ENCODE results near the gene EYA4. TPM values are rescaled to one million over a fixed set of nuclear protein-coding genes. Genes with fewer than 3 reads are reported as not detected.

The EYA4 gene
- total RNA-seq, 1 experiment from 2014 or later = 6.1 TPM

- H3K27me3 ChIP-seq = no peaks in the 10 kb centered on the region
- DNase-seq = no peak
- no peak overlapping the region for H3K4me3 ChIP-seq
- peaks cover 2% of the 10 kb centered on the region for H3K36me3 ChIP-seq
- no peaks in the 10 kb centered on the region for H3K9me3 ChIP-seq
These were observed 237.5 kb downstream of the EYA4 start for GRCh38 chr6:133478673-133479072.

DNA sequence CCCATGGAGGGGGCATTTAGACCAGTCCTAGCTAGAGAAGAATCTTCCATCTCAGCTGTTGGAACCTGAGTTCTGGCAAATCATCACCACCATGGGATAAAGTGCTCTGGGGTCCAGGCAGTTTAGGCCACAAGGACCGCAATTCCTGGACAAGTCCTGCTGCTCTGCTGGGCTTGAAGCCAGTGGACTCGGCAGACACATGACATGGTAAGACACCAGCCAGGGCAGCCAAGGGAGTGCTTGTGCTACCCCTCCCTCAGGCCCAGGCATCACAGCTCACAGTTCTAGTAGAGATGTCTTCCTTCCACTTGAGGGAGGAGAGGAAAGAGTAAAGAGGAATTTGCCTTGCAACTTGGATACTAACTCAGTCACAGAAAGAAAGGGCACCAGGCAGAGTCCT, 246.0 kb downstream of the EYA4 start:
- peaks cover 6% of the 10 kb centered on the region; the same call in 1 of the 2 replicates for H3K36me3 ChIP-seq
- no peaks in the 10 kb centered on the region for H3K9me3 ChIP-seq
- H3K4me3 ChIP-seq = no peak overlapping the region
- no peak for DNase-seq
- no peaks in the 10 kb centered on the region for H3K27me3 ChIP-seq

- no peak for DNase-seq
- H3K4me3 ChIP-seq = no peak overlapping the region
- no peaks in the 10 kb centered on the region for H3K27me3 ChIP-seq
- no peaks in the 10 kb centered on the region for H3K9me3 ChIP-seq
- 0 out of 2 replicates have a peak, but pooled peaks cover 3% of the 10 kb centered on the region for H3K36me3 ChIP-seq
These were observed 254.2 kb downstream of the EYA4 start for GRCh38 chr6:133495205-133495903.

- DNase-seq = no peak
These were observed 258.5 kb downstream of the EYA4 start for GRCh38 chr6:133499662-133500061.

GRCh38 chr6:133501675-133502270, 260.6 kb downstream of the EYA4 start:
- Histone ChIP-seq H3K9me3 (no peaks in the 10 kb centered on the region), H3K36me3 (no peaks in the 10 kb centered on the region; the same call in none of the 2 replicates), H3K4me3 (no peak overlapping the region), H3K27me3 (no peaks in the 10 kb centered on the region)
- DNase-seq = peak; percentile 12

More at GRCh38 chr6:133499662-133500061, 258.5 kb downstream of the EYA4 start:
- no peaks in the 10 kb centered on the region for H3K9me3 ChIP-seq
- no peaks in the 10 kb centered on the region for H3K27me3 ChIP-seq
- no peaks in the 10 kb centered on the region for H3K36me3 ChIP-seq
- H3K4me3 ChIP-seq = no peak overlapping the region

- peak; percentile 92 for DNase-seq
- H3K9me3 ChIP-seq = no peaks in the 10 kb centered on the region
- no peaks in the 10 kb centered on the region; the same call in none of the 2 replicates for H3K36me3 ChIP-seq
- no peak overlapping the region for H3K4me3 ChIP-seq
- H3K27me3 ChIP-seq = no peaks in the 10 kb centered on the region
These were observed 261.5 kb downstream of the EYA4 start for GRCh38 chr6:133502441-133503335.

DNA sequence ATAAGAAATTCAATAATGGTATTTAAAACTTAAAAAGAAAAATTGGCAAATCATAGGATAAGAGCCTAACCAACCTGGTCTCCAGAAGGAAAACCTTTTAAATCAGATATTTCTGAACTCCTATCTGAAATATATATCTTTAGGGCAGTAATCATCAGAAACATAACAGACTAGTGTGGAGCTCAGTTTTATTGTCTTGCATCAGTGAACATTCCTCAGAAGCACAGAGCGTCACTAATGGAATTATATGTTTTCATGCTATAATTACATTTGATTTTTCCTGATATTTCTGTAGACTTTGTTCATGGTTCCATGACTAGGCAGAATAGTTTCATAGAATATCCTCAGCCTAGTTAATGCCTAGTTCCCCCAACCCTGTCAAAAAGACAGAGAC, 262.2 kb downstream of the EYA4 start:
- Histone ChIP-seq H3K4me3 (no peak overlapping the region), H3K27me3 (no peaks in the 10 kb centered on the region), H3K9me3 (no peaks in the 10 kb centered on the region), H3K36me3 (no peaks in the 10 kb centered on the region; the same call in none of the 2 replicates)
- no peak for DNase-seq

GRCh38 chr6:133504158-133504557, 263.0 kb downstream of the EYA4 start:
- Histone ChIP-seq H3K9me3 (no peaks in the 10 kb centered on the region), H3K4me3 (no peak overlapping the region), H3K36me3 (no peaks in the 10 kb centered on the region; the same call in none of the 2 replicates), H3K27me3 (no peaks in the 10 kb centered on the region)
- no peak for DNase-seq

DNA sequence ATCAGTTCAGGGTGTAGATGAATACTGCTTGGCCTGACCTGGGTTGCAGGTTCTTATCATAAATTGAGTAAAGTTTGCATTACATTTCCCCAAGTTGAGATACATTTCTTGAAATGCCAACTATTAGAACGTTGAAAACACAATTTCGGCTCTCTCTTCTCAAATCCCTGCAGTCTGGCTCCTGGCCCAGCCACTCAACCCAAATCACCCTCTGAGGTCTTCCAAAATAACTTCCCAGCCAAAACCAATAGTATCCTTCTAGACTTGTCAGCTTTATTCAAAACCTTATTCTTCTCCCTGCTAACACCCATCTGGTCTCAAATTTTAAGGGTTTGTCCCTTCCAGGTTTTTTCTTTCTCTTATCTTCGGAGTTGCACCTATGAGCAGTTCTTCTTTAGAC, 263.6 kb downstream of the EYA4 start:
- peak; percentile 69 for DNase-seq
- no peaks in the 10 kb centered on the region for H3K27me3 ChIP-seq
- H3K9me3 ChIP-seq = no peaks in the 10 kb centered on the region
- no peaks in the 10 kb centered on the region; the same call in none of the 2 replicates for H3K36me3 ChIP-seq
- no peak overlapping the region for H3K4me3 ChIP-seq

GRCh38 chr6:133505681-133506080, 264.5 kb downstream of the EYA4 start:
- no peak for DNase-seq
- Histone ChIP-seq H3K9me3 (no peaks in the 10 kb centered on the region), H3K36me3 (no peaks in the 10 kb centered on the region; the same call in none of the 2 replicates), H3K27me3 (no peaks in the 10 kb centered on the region), H3K4me3 (no peak overlapping the region)

GRCh38 chr6:133512410-133513016, 271.4 kb downstream of the EYA4 start:
- H3K36me3 ChIP-seq = peaks cover 16% of the 10 kb centered on the region
- H3K27me3 ChIP-seq = no peaks in the 10 kb centered on the region
- no peak overlapping the region for H3K4me3 ChIP-seq
- no peaks in the 10 kb centered on the region for H3K9me3 ChIP-seq
- peak; percentile 21 for DNase-seq

- H3K27me3 ChIP-seq = no peaks in the 10 kb centered on the region
- no peak for DNase-seq
- H3K4me3 ChIP-seq = no peak overlapping the region
- peaks cover 9% of the 10 kb centered on the region; the same call in 1 of the 2 replicates for H3K36me3 ChIP-seq
- no peaks in the 10 kb centered on the region for H3K9me3 ChIP-seq
These were observed 282.7 kb downstream of the EYA4 start for GRCh38 chr6:133523816-133524215.

DNA sequence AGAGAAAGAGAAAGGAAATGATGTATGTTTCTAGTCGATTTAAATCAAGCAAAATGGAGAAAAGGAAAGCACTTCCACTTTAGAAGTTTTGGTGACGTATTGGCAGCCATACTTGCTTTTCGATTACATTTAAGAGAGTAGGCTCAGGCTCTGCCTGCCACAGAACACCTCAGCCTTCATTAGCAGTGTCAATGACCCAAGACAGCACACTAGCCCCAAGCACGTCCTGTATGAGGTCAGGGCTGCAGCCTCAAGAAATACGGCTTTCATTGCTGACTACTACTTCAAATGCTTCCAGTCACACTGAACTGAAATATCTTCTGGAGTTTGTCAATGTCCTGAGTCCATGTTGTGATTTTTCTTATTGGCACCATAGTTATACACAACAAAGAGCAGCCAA, 285.3 kb downstream of the EYA4 start:
- Histone ChIP-seq H3K9me3 (no peaks in the 10 kb centered on the region), H3K36me3 (peaks cover 9% of the 10 kb centered on the region; the same call in 1 of the 2 replicates), H3K27me3 (no peaks in the 10 kb centered on the region), H3K4me3 (no peak overlapping the region)
- DNase-seq = no peak

GRCh38 chr6:133528566-133528965, 287.4 kb downstream of the EYA4 start:
- peaks cover 12% of the 10 kb centered on the region for H3K36me3 ChIP-seq
- no peaks in the 10 kb centered on the region for H3K27me3 ChIP-seq
- no peaks in the 10 kb centered on the region for H3K9me3 ChIP-seq
- DNase-seq = no peak
- no peak overlapping the region for H3K4me3 ChIP-seq

DNA sequence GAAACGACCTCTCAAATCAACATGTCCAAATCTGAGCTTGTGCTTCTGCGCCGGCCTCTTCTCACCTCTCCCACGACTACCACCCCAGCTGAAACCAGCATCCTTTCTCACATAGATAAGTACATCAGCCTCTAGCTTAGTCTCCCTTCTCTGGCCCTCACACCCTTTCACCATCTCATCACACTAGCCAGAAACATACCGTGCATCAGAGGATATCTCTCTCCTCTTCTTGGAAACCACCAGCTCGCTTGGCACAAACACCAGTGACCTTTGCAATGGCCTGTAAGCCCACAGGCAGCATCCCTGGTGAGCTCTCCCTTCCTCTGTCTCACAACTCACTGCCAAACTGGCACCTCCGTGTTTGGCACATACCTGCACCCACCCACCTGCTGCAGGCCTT, 291.8 kb downstream of the EYA4 start:
- no peak for DNase-seq
- Histone ChIP-seq H3K36me3 (peaks cover 3% of the 10 kb centered on the region), H3K27me3 (no peaks in the 10 kb centered on the region), H3K9me3 (no peaks in the 10 kb centered on the region), H3K4me3 (no peak overlapping the region)

- Histone ChIP-seq H3K36me3 (no peaks in the 10 kb centered on the region; the same call in 1 of the 2 replicates), H3K4me3 (no peak overlapping the region), H3K27me3 (no peaks in the 10 kb centered on the region), H3K9me3 (no peaks in the 10 kb centered on the region)
- DNase-seq = no peak
These were observed 298.5 kb downstream of the EYA4 start for GRCh38 chr6:133539502-133540259.
